Measurements from ENCODE around the gene VEGFA. TPM values are rescaled to one million over a fixed set of nuclear protein-coding genes. Genes with fewer than 3 reads are reported as not detected.

Gene VEGFA
- total and polyA plus RNA-seq, 2 experiments from 2014 or later: 148 to 179 TPM

- Histone ChIP-seq H3K4me3 (no peak overlapping the region), H3K4me1 (ENCODE audit: insufficient read depth) (peaks cover 46% of the 10 kb centered on the region), H3K27ac (no peak overlapping the region), H3K27me3 (no peaks in the 10 kb centered on the region), H3K9me3 (ENCODE audit: low read depth) (no peaks in the 10 kb centered on the region), H3K4me2 (no peak overlapping the region), H4K20me1 (ENCODE audit: insufficient read depth, poor library complexity, severe bottlenecking) (no peaks in the 10 kb centered on the region), H3K36me3 (replicated peaks; ENCODE audit: insufficient read depth, low read depth) (no peaks in the 10 kb centered on the region), H2AFZ (no peak overlapping the region), H3K9me2 (replicated peaks; ENCODE audit: insufficient read depth) (no peaks in the 10 kb centered on the region), H3K79me2 (no peaks in the 10 kb centered on the region)
- no peak for DNase-seq (ENCODE audit: low spot score)
- WGBS (ENCODE audit: low lambda C conversion rate, missing lambda C conversion rate): 100% methylated on average over 2 of the region's 2 CpGs
- no peak for TF ChIP-seq CTCF (IDR thresholded peaks at IDR 0.05; ENCODE audit: poor library complexity)
- no peak for TF ChIP-seq EZH2 (IDR thresholded peaks at IDR 0.05; ENCODE audit: borderline replicate concordance)
- no peak for TF ChIP-seq EZH2phosphoT487 (IDR thresholded peaks at IDR 0.05; ENCODE audit: low read depth, severe bottlenecking, unreplicated experiment)
Measured at GRCh38 chr6:43811733-43812099, 41.7 kb downstream of the VEGFA start.

- Histone ChIP-seq H3K9me3 (ENCODE audit: low read depth) (no peaks in the 10 kb centered on the region), H3K9me2 (replicated peaks; ENCODE audit: insufficient read depth) (no peaks in the 10 kb centered on the region), H2AFZ (no peak overlapping the region), H3K4me2 (no peak overlapping the region), H3K4me1 (ENCODE audit: insufficient read depth) (peaks cover 34% of the 10 kb centered on the region), H3K27ac (peak overlapping the region; percentile 68), H3K79me2 (no peaks in the 10 kb centered on the region), H3K27me3 (no peaks in the 10 kb centered on the region), H4K20me1 (ENCODE audit: insufficient read depth, poor library complexity, severe bottlenecking) (no peaks in the 10 kb centered on the region), H3K36me3 (replicated peaks; ENCODE audit: insufficient read depth, low read depth) (no peaks in the 10 kb centered on the region), H3K4me3 (no peak overlapping the region)
- no peak for TF ChIP-seq EZH2phosphoT487 (IDR thresholded peaks at IDR 0.05; ENCODE audit: low read depth, severe bottlenecking, unreplicated experiment)
- TF ChIP-seq CTCF (IDR thresholded peaks at IDR 0.05; ENCODE audit: poor library complexity): no peak
- TF ChIP-seq EZH2 (IDR thresholded peaks at IDR 0.05; ENCODE audit: borderline replicate concordance): no peak
- DNase-seq (ENCODE audit: low spot score): peak; percentile 81
- WGBS (ENCODE audit: low lambda C conversion rate, missing lambda C conversion rate): 62% methylated on average over 8 of the region's 8 CpGs
Measured at GRCh38 chr6:43812850-43813578, 43.0 kb downstream of the VEGFA start.

- Histone ChIP-seq H3K27ac (peak overlapping the region; percentile 68), H3K36me3 (replicated peaks; ENCODE audit: insufficient read depth, low read depth) (no peaks in the 10 kb centered on the region), H4K20me1 (ENCODE audit: insufficient read depth, poor library complexity, severe bottlenecking) (no peaks in the 10 kb centered on the region), H3K4me3 (no peak overlapping the region), H3K9me2 (replicated peaks; ENCODE audit: insufficient read depth) (no peaks in the 10 kb centered on the region), H2AFZ (no peak overlapping the region), H3K27me3 (no peaks in the 10 kb centered on the region), H3K9me3 (ENCODE audit: low read depth) (no peaks in the 10 kb centered on the region), H3K79me2 (no peaks in the 10 kb centered on the region), H3K4me2 (no peak overlapping the region), H3K4me1 (ENCODE audit: insufficient read depth) (peaks cover 29% of the 10 kb centered on the region)
- no peak for TF ChIP-seq EZH2 (IDR thresholded peaks at IDR 0.05; ENCODE audit: borderline replicate concordance)
- TF ChIP-seq EZH2phosphoT487 (IDR thresholded peaks at IDR 0.05; ENCODE audit: low read depth, severe bottlenecking, unreplicated experiment): no peak
- no peak for TF ChIP-seq CTCF (IDR thresholded peaks at IDR 0.05; ENCODE audit: poor library complexity)
- DNase-seq (ENCODE audit: low spot score): no peak
- 92% methylated on average over 1 of the region's 1 CpG for WGBS (ENCODE audit: low lambda C conversion rate, missing lambda C conversion rate)
Measured at GRCh38 chr6:43814111-43814510, 44.1 kb downstream of the VEGFA start.

Data from hepatocyte (in vitro differentiated cells).